GM12878 (cell line): ENCODE results near the gene AMPD3. TPM values are rescaled to one million over a fixed set of nuclear protein-coding genes. Genes with fewer than 3 reads are reported as not detected.

Experiments used
- BACH1 ChIP-seq: fragments of 450-650 bp; IDR thresholded peaks from 2 replicates; pipeline ENCODE4 v1.6.1; 2017; ENCODE audit warnings: mild to moderate bottlenecking, borderline replicate concordance
- BCL3 ChIP-seq: IDR thresholded peaks from 2 replicates; pipeline ENCODE4 v1.6.1; 2011; ENCODE audit warnings: borderline replicate concordance, low read depth, mild to moderate bottlenecking, moderate library complexity, low read length; ENCODE audit not compliant: insufficient read depth, poor library complexity, severe bottlenecking
- BHLHE40 ChIP-seq, 2 experiments: fragments of 450-650 bp in 1 of 2; IDR thresholded peaks; 2 replicates each; pipeline ENCODE4 v1.6.1; 2011 to 2017; ENCODE audit warnings: low read depth in 2 of 2, borderline replicate concordance in 1 of 2, improper control_type of control experiment in 1 of 2, low read length in 1 of 2, mild to moderate bottlenecking in 1 of 2
- CEBPB ChIP-seq, 2 experiments: fragments of 150-350 bp in 1 of 2; IDR thresholded peaks; 2 replicates each; pipeline ENCODE4 v1.6.1; 2012 to 2014; ENCODE audit warnings: low read depth in 2 of 2, low read length in 2 of 2, borderline replicate concordance in 1 of 2, inconsistent platforms in 1 of 2
- ELK1 ChIP-seq: IDR thresholded peaks from 2 replicates; pipeline ENCODE4 v1.6.1; 2012; ENCODE audit warnings: low read depth, low read length, improper control_type of control experiment
- GABPA ChIP-seq: IDR thresholded peaks from 2 replicates; pipeline ENCODE4 v1.6.1; 2014; ENCODE audit warnings: antibody characterized with exemption, low read depth, mild to moderate bottlenecking, inconsistent platforms
- MYC ChIP-seq: IDR thresholded peaks from 2 replicates; pipeline ENCODE4 v1.6.1; 2011; ENCODE audit warnings: mild to moderate bottlenecking, low read length, moderate library complexity, inconsistent platforms; ENCODE audit not compliant: insufficient read depth, insufficient replicate concordance, insufficient read length, severe bottlenecking
- NFXL1 ChIP-seq: fragments of 450-650 bp; IDR thresholded peaks from 2 replicates; pipeline ENCODE4 v1.6.1; 2017; ENCODE audit warnings: antibody characterized with exemption, mild to moderate bottlenecking, borderline replicate concordance
- NR2F1 ChIP-seq: fragments of 450-650 bp; conservative IDR thresholded peaks from 2 replicates; pipeline ENCODE4 v1.6.1; 2017; ENCODE audit warnings: mild to moderate bottlenecking
- PML ChIP-seq: IDR thresholded peaks from 2 replicates; pipeline ENCODE4 v1.6.1; 2012; ENCODE audit warnings: low read length, inconsistent platforms
- POLR2AphosphoS2 ChIP-seq: IDR thresholded peaks from 2 replicates; pipeline ENCODE4 v1.6.1; 2011; ENCODE audit warnings: low read depth, mild to moderate bottlenecking, low read length, improper control_type of control experiment, moderate library complexity
- RELA ChIP-seq: fragments of 450-650 bp; IDR thresholded peaks from 2 replicates; pipeline ENCODE4 v1.8.0; 2014; ENCODE audit warnings: borderline replicate concordance; ENCODE audit not compliant: partially characterized antibody
- RUNX3 ChIP-seq: IDR thresholded peaks from 2 replicates; pipeline ENCODE4 v1.6.1; 2012; ENCODE audit warnings: low read length, inconsistent platforms
- SMARCA5 ChIP-seq: fragments of 450-650 bp; IDR thresholded peaks from 2 replicates; pipeline ENCODE4 v1.6.1; 2017; ENCODE audit warnings: mild to moderate bottlenecking
- SREBF1 ChIP-seq: IDR thresholded peaks from 2 replicates; pipeline ENCODE4 v1.6.1; 2012; ENCODE audit warnings: mild to moderate bottlenecking, low read length
- TCF3 ChIP-seq: IDR thresholded peaks from 2 replicates; pipeline ENCODE4 v1.6.1; 2012; ENCODE audit warnings: low read depth, mild to moderate bottlenecking, low read length, borderline replicate concordance; ENCODE audit not compliant: insufficient read depth
- USF1 ChIP-seq: IDR thresholded peaks from 2 replicates; pipeline ENCODE4 v1.6.1; 2011; ENCODE audit warnings: borderline replicate concordance, low read depth, mild to moderate bottlenecking, moderate library complexity, mixed read lengths, low read length; ENCODE audit not compliant: insufficient read depth; ENCODE audit errors: extremely low read length
- WRNIP1 ChIP-seq: IDR thresholded peaks from 2 replicates; pipeline ENCODE4 v1.6.1; 2011; ENCODE audit warnings: low read depth, low read length, improper control_type of control experiment, borderline replicate concordance
- ZNF687 ChIP-seq: fragments of 450-650 bp; IDR thresholded peaks from 2 replicates; pipeline ENCODE4 v1.6.1; 2017; ENCODE audit warnings: mild to moderate bottlenecking, moderate library complexity
- polyA plus RNA-seq, 11 experiments: library from polyadenylated mRNA; depleted of rRNA in 4 of 11; unstranded in 6 of 11; stranded (reverse) in 5 of 11; fragments of >200 nt; fragmentation: Nextera tagmentation in 4 of 11; fragmentation: Illumina TruSeq in 1 of 11; extraction: Ambion mirVana in 4 of 11; extraction: Trizol in 1 of 11; gene quantifications; 1 replicate in 1 of 11; 2 replicates in 10 of 11; pipeline versions ENCODE4 v1.2.1 to v1.2.3, GENCODE V29; 2011 to 2016; ENCODE audit warnings: inconsistent platforms in 2 of 11, missing spikeins in 2 of 11, low read depth in 1 of 11
- total RNA-seq, 4 experiments: library from RNA; depleted of rRNA in 3 of 4; stranded (reverse); fragments of >200 nt in 3 of 4; fragmentation: Illumina TruSeq in 1 of 4; extraction: Trizol in 1 of 4; gene quantifications; 2 replicates each; pipeline versions ENCODE4 v1.2.1 to v1.2.3, GENCODE V29; 2013 to 2021
- TF ChIP-seq, protein P1 (sequence below): fragments of 450-650 bp; IDR thresholded peaks from 2 replicates; pipeline ENCODE4 v1.6.1; 2017; ENCODE audit warnings: mild to moderate bottlenecking

The AMPD3 gene
- total and polyA plus RNA-seq, 10 of the 15 experiments (the other 5 are each of a cell fraction or from before 2014, with no cell fraction given): 5.6 to 28.6 (median 15.9) TPM

GRCh38 chr11:10454878-10455631, at the start of gene AMPD3 (continued):
- TF ChIP-seq ZNF687 (no peak), SREBF1 (no peak), USF1 (no peak), TCF3 (no peak), GABPA (no peak), NFXL1 (no peak), SMARCA5 (no peak), BCL3 (peak; percentile 59), WRNIP1 (no peak), RELA (peak; percentile 97), CEBPB (IDR thresholded peaks at IDR 0.05; ENCODE audit: borderline replicate concordance in 1 of 2, low read depth in 2 of 2, low read length in 2 of 2) (no peak), RUNX3 (peak; percentile 97), PML (no peak; the same call in 1 of the 2 replicates), MYC (no peak), BHLHE40 (IDR thresholded peaks at IDR 0.05; ENCODE audit: borderline replicate concordance in 1 of 2, low read depth in 2 of 2, low read length in 1 of 2) (peak in 1 of 2 experiments; percentile 61; a peak in 3 of 4 replicates), POLR2AphosphoS2 (no peak), BACH1 (no peak), ELK1 (no peak), NR2F1 (peak; percentile 77)
- TF ChIP-seq, protein P1, sequence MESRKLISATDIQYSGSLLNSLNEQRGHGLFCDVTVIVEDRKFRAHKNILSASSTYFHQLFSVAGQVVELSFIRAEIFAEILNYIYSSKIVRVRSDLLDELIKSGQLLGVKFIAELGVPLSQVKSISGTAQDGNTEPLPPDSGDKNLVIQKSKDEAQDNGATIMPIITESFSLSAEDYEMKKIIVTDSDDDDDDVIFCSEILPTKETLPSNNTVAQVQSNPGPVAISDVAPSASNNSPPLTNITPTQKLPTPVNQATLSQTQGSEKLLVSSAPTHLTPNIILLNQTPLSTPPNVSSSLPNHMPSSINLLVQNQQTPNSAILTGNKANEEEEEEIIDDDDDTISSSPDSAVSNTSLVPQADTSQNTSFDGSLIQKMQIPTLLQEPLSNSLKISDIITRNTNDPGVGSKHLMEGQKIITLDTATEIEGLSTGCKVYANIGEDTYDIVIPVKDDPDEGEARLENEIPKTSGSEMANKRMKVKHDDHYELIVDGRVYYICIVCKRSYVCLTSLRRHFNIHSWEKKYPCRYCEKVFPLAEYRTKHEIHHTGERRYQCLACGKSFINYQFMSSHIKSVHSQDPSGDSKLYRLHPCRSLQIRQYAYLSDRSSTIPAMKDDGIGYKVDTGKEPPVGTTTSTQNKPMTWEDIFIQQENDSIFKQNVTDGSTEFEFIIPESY: no peak
